ENCODE results near the gene ACVR1. TPM values are rescaled to one million over a fixed set of nuclear protein-coding genes. Genes with fewer than 3 reads are reported as not detected.

The ACVR1 gene
- total and polyA plus RNA-seq, 9 of the 15 experiments (the other 6 are each of a cell fraction or from before 2014, with no cell fraction given) = 3.8 to 14.3 (median 6.9) TPM

- TF ChIP-seq MTA2 (IDR thresholded peaks at IDR 0.05; ENCODE audit: low read depth) (peak; percentile 88), SMARCB1 (IDR thresholded peaks at IDR 0.05; ENCODE audit: insufficient read length, low read depth) (no peak), CREB3L1 (IDR thresholded peaks at IDR 0.05; ENCODE audit: borderline replicate concordance, low read depth) (0 out of 2 replicates have a peak, but pooled peaks have one; percentile 11), ATF6 (CRISPR knock-in tag; IDR thresholded peaks at IDR 0.05) (no peak), ATF7 (IDR thresholded peaks at IDR 0.05) (peak; percentile 63), PHB2 (IDR thresholded peaks at IDR 0.05; ENCODE audit: low read depth) (no peak), POLR2B (IDR thresholded peaks at IDR 0.05; ENCODE audit: low read depth, partially characterized antibody) (no peak), KLF6 (CRISPR knock-in tag; IDR thresholded peaks at IDR 0.05; ENCODE audit: borderline replicate concordance) (no peak), NFYB (IDR thresholded peaks at IDR 0.05; ENCODE audit: extremely low read depth, insufficient read length) (no peak), SMAD1 (IDR thresholded peaks at IDR 0.05; ENCODE audit: low read depth, low read length, partially characterized antibody) (no peak), TBL1XR1 (IDR thresholded peaks at IDR 0.05; ENCODE audit: low read length in 2 of 2) (peak; percentile 53 to 77; a peak in 3 of 4 replicates), EP300 (IDR thresholded peaks at IDR 0.05; ENCODE audit: low read length) (peak; percentile 89), MED1 (CRISPR knock-in tag; IDR thresholded peaks at IDR 0.05; ENCODE audit: borderline replicate concordance) (no peak), RREB1 (CRISPR knock-in tag; IDR thresholded peaks at IDR 0.05) (no peak), NR2F6 (CRISPR knock-in tag; IDR thresholded peaks at IDR 0.05) (no peak), ILK (tag; IDR thresholded peaks at IDR 0.05; ENCODE audit: borderline replicate concordance, low read depth) (no peak), E2F5 (CRISPR knock-in tag; IDR thresholded peaks at IDR 0.05) (no peak)
These were observed 23.2 kb upstream of the ACVR1 start (continued) for GRCh38 chr2:157899125-157899839.

All from K562 (cell line).